K562 (cell line): ENCODE measurements around the gene CEBPA. TPM values are rescaled to one million over a fixed set of nuclear protein-coding genes. Genes with fewer than 3 reads are reported as not detected.

Experiments used
- ATAC-seq: fragments of 200-7000 bp; cut with Tn5 transposase; 3 replicates; pipeline ENCODE4 v1.9.1; 2020; ENCODE audit warnings: moderate library complexity
- BruUV-seq: library from RNA; stranded (reverse); fragments of 400-500 nt; replicated peaks from 2 replicates; lab custom pipeline; 2021; lab: Mats Ljungman, UMichigan
- CTCF ChIA-PET: fragments of 300-600 bp; formaldehyde crosslinking; extraction: SDS; loops from one replicate; lab custom pipeline; 2021; ENCODE audit warnings: low intra/inter-chr PET ratio; lab: Yijun Ruan, JAX
- POLR2A ChIA-PET: fragments of 300-600, 350-650 bp; sonication (Branson Sonifier 250); formaldehyde crosslinking; extraction: SDS; loops from one replicate; lab custom pipeline; 2021; ENCODE audit warnings: antibody characterized with exemption, inconsistent platforms; lab: Yijun Ruan, JAX
- DNase-seq, 4 experiments: peaks; one replicate each; pipeline versions ENCODE4 v3.0.0 to v3.0.0-alpha.2; 2011 to 2018; ENCODE audit warnings: low spot score in 3 of 4, mixed read lengths in 3 of 4; ENCODE audit errors: extremely low read depth in 1 of 4
- FAIRE-seq: peaks from 2 replicates; lab custom pipeline; 2011; peaks lifted over from hg19 to GRCh38; lab: Jason Lieb, UNC
- H2AFZ ChIP-seq: 2 replicates; pipeline ENCODE4 v1.6.0; 2011; ENCODE audit warnings: low read depth, low read length, control low read depth, inconsistent platforms
- H3K27ac ChIP-seq: fragments of 200-600 bp; 3 replicates; pipeline ENCODE4 v1.8.0; 2011; ENCODE audit warnings: low read depth, mild to moderate bottlenecking, control low read depth, inconsistent platforms, low read length, moderate library complexity, mixed read lengths; ENCODE audit errors: extremely low read depth
- H3K27me3 ChIP-seq, 2 experiments: fragments of 300-600 bp in 1 of 2; 2 replicates in 1 of 2; 3 replicates in 1 of 2; pipeline versions ENCODE4 v1.6.0 to v1.8.0; 2011; ENCODE audit warnings: inconsistent platforms in 2 of 2, low read length in 2 of 2, mild to moderate bottlenecking in 1 of 2, mixed read lengths in 1 of 2, moderate library complexity in 1 of 2; ENCODE audit not compliant: control insufficient read depth in 2 of 2, insufficient read depth in 2 of 2
- H3K36me3 ChIP-seq: fragments of 300-600 bp; 3 replicates; pipeline ENCODE4 v1.8.0; 2011; ENCODE audit warnings: mild to moderate bottlenecking, low read length, inconsistent platforms; ENCODE audit not compliant: control insufficient read depth, insufficient read depth
- H3K4me1 ChIP-seq, 2 experiments: fragments of 200-600 bp in 1 of 2; replicated peaks in 1 of 2; 2 replicates in 1 of 2; 3 replicates in 1 of 2; pipeline versions ENCODE4 v1.5.1 to v1.8.0; 2011; ENCODE audit warnings: inconsistent platforms in 2 of 2, low read length in 2 of 2, mild to moderate bottlenecking in 1 of 2, mixed read lengths in 1 of 2, moderate library complexity in 1 of 2; ENCODE audit not compliant: control insufficient read depth in 2 of 2, insufficient read depth in 2 of 2
- H3K4me2 ChIP-seq: 2 replicates; pipeline ENCODE4 v1.6.1; 2011; ENCODE audit warnings: low read length, control low read depth, inconsistent platforms, mixed read lengths; ENCODE audit not compliant: insufficient read depth
- H3K4me3 ChIP-seq: fragments of 200-600 bp; sonication (generic), shearing (Covaris generic); 2 replicates; pipeline ENCODE4 v1.5.1; 2016; ENCODE audit warnings: control low read depth, inconsistent platforms
- H3K79me2 ChIP-seq: fragments of 200-600 bp; 3 replicates; pipeline ENCODE4 v1.8.0; 2011; ENCODE audit warnings: low read length, inconsistent platforms; ENCODE audit not compliant: control insufficient read depth, insufficient read depth
- H3K9ac ChIP-seq, 2 experiments: 2 replicates each; pipeline versions ENCODE4 v1.6.0 to v1.6.1; 2011; ENCODE audit warnings: low read depth in 2 of 2, low read length in 2 of 2, control low read depth in 1 of 2, inconsistent platforms in 1 of 2, mild to moderate bottlenecking in 1 of 2, mixed read lengths in 1 of 2; ENCODE audit not compliant: insufficient read depth in 1 of 2
- H3K9me1 ChIP-seq: one replicate; pipeline ENCODE4 v1.6.0; 2011; ENCODE audit warnings: inconsistent platforms, mild to moderate bottlenecking, low read length, moderate library complexity; ENCODE audit not compliant: control insufficient read depth, insufficient read depth
- H3K9me3 ChIP-seq: replicated peaks from 2 replicates; pipeline ENCODE4 v1.5.1; 2011; ENCODE audit warnings: low read depth, low read length, inconsistent platforms; ENCODE audit not compliant: control insufficient read depth, insufficient read depth
- H4K20me1 ChIP-seq: replicated peaks from 2 replicates; pipeline ENCODE4 v1.6.1; 2011; ENCODE audit warnings: low read length, inconsistent platforms, mixed read lengths; ENCODE audit not compliant: control insufficient read depth, insufficient read depth
- ELF1 ChIP-seq: fragments of 200-800 bp; sonication (Bioruptor generic); IDR thresholded peaks from 2 replicates; pipeline ENCODE4 v1.6.1; 2016; ENCODE audit warnings: missing genetic modification characterization, missing compliant biosample characterization
- GATAD2A ChIP-seq: fragments of 450-650 bp; IDR thresholded peaks from 2 replicates; pipeline ENCODE4 v1.6.1; 2017
- HMG20B ChIP-seq: fragments of 250-450 bp; sonication (Bioruptor Pico); IDR thresholded peaks from 2 replicates; pipeline ENCODE4 v1.5.0; 2021; ENCODE audit warnings: mild to moderate bottlenecking
- IFI16 ChIP-seq: fragments of 250-450 bp; sonication (Bioruptor Pico); IDR thresholded peaks from 2 replicates; pipeline ENCODE4 v2.1.2; 2022; ENCODE audit warnings: mild to moderate bottlenecking, inconsistent platforms
- JUND ChIP-seq, 2 experiments: IDR thresholded peaks; 2 replicates in 1 of 2; 3 replicates in 1 of 2; pipeline ENCODE4 v1.6.1; 2011; ENCODE audit warnings: borderline replicate concordance in 2 of 2, low read depth in 2 of 2, low read length in 2 of 2, improper control_type of control experiment in 1 of 2, missing biosample characterization in 1 of 2, missing genetic modification characterization in 1 of 2, missing genetic modification reagents in 1 of 2
- KLF6 ChIP-seq: fragments of 250-450 bp; sonication (Bioruptor Pico); IDR thresholded peaks from 2 replicates; pipeline ENCODE4 v1.4.0; 2020; ENCODE audit warnings: mild to moderate bottlenecking, moderate library complexity, borderline replicate concordance
- MBD2 ChIP-seq: sonication (generic); IDR thresholded peaks from 2 replicates; pipeline ENCODE4 v1.6.1; 2016; ENCODE audit warnings: low read depth, borderline replicate concordance
- POLR2A ChIP-seq: fragments of 450-650 bp; conservative IDR thresholded peaks from 2 replicates; pipeline ENCODE4 v1.6.1; 2016
- POLR2AphosphoS5 ChIP-seq: IDR thresholded peaks from 2 replicates; pipeline ENCODE4 v1.6.1; 2011; ENCODE audit warnings: mild to moderate bottlenecking, low read depth, low read length, moderate library complexity; ENCODE audit not compliant: control insufficient read depth, insufficient read depth
- RBFOX2 ChIP-seq: fragments of 200-400 bp; formaldehyde crosslinking; IDR thresholded peaks from 2 replicates; pipeline ENCODE4 v1.6.1; 2017; ENCODE audit warnings: low read depth, mild to moderate bottlenecking, low read length, moderate library complexity
- RBM14 ChIP-seq: fragments of 200-400 bp; formaldehyde crosslinking; IDR thresholded peaks from 2 replicates; pipeline ENCODE4 v1.6.1; 2018; ENCODE audit warnings: low read depth, mild to moderate bottlenecking, low read length, moderate library complexity, borderline replicate concordance; ENCODE audit not compliant: insufficient read depth
- TAF1 ChIP-seq: IDR thresholded peaks from 2 replicates; pipeline ENCODE4 v1.6.1; 2011; ENCODE audit warnings: mild to moderate bottlenecking, low read length, moderate library complexity; ENCODE audit not compliant: insufficient read depth, control insufficient read depth, severe bottlenecking; ENCODE audit errors: extremely low read depth
- ZBTB8A ChIP-seq: fragments of 450-650 bp; IDR thresholded peaks from 2 replicates; pipeline ENCODE4 v1.6.1; 2018; ENCODE audit warnings: mild to moderate bottlenecking, moderate library complexity; ENCODE audit not compliant: partially characterized antibody
- ZKSCAN3 ChIP-seq: fragments of 250-450 bp; sonication (Bioruptor Pico); IDR thresholded peaks from 2 replicates; pipeline ENCODE4 v1.4.0; 2020
- ZNF354B ChIP-seq: fragments of 250-450 bp; sonication (Bioruptor Pico); IDR thresholded peaks from 2 replicates; pipeline ENCODE4 v1.4.0; 2020
- ZNF699 ChIP-seq: fragments of 250-450 bp; sonication (Bioruptor Pico); IDR thresholded peaks from 2 replicates; pipeline ENCODE4 v1.8.0; 2021; ENCODE audit warnings: mild to moderate bottlenecking, moderate library complexity; ENCODE audit not compliant: insufficient replicate concordance
- whole genome bisulfite sequencing: fragments of 100-300 bp; shearing (Covaris generic); methylation state at CpG from one replicate; pipeline ENCODE4 v1.1.6; 2016; ENCODE audit warnings: low coverage, mixed read lengths; ENCODE audit not compliant: insufficient coverage; ENCODE audit errors: missing lambda C conversion rate; 5-methylcytosine and 5-hydroxymethylcytosine counted together
- in situ Hi-C: fragments of 300-500 bp; cut with MboI; formaldehyde crosslinking; loops from 4 replicates; pipeline ENCODE4 v1.15.0; 2018; ENCODE audit warnings: inconsistent platforms, mixed read lengths
- intact Hi-C: fragments of 100-400 bp; cut with micrococcal nuclease; formaldehyde crosslinking; loops from 2 replicates; pipeline ENCODE4 v1.14.2; 2022
- polyA plus RNA-seq, 8 experiments: library from polyadenylated mRNA; depleted of rRNA in 4 of 8; stranded (reverse) in 5 of 8; unstranded in 3 of 8; fragments of >200 nt; fragmentation: Nextera tagmentation in 2 of 8; fragmentation: Illumina TruSeq in 1 of 8; extraction: Ambion mirVana in 2 of 8; extraction: Trizol in 1 of 8; gene quantifications; 2 replicates each; pipeline versions ENCODE4 v1.2.1 to v1.2.3, GENCODE V29; 2011 to 2014; ENCODE audit warnings: inconsistent platforms in 1 of 8, missing spikeins in 1 of 8
- total RNA-seq, 7 experiments: library from RNA; depleted of rRNA in 6 of 7; stranded (reverse); fragments of >200 nt in 6 of 7; fragmentation: Illumina TruSeq in 2 of 7; extraction: Trizol in 2 of 7; gene quantifications; 2 replicates each; pipeline versions ENCODE4 v1.2.1 to v1.2.3, GENCODE V29; 2011 to 2021; ENCODE audit warnings: low replicate concordance in 1 of 7
- TF ChIP-seq, protein P1 (sequence below), 2 experiments: fragments of 450-650 bp; IDR thresholded peaks; 2 replicates each; pipeline ENCODE4 v1.6.1; 2018; ENCODE audit warnings: mild to moderate bottlenecking in 2 of 2, low read depth in 1 of 2; ENCODE audit not compliant: partially characterized antibody in 2 of 2
- TF ChIP-seq, protein P2 (sequence below): fragments of 450-650 bp; IDR thresholded peaks from 2 replicates; pipeline ENCODE4 v1.6.1; 2014; ENCODE audit warnings: low read depth, mild to moderate bottlenecking, moderate library complexity, borderline replicate concordance

CEBPA gene
- total and polyA plus RNA-seq, 9 of the 15 experiments (the other 6 are each of a cell fraction or from before 2014, with no cell fraction given), result 0.03 to 0.59 (median 0.15) TPM; not detected in 2

DNA sequence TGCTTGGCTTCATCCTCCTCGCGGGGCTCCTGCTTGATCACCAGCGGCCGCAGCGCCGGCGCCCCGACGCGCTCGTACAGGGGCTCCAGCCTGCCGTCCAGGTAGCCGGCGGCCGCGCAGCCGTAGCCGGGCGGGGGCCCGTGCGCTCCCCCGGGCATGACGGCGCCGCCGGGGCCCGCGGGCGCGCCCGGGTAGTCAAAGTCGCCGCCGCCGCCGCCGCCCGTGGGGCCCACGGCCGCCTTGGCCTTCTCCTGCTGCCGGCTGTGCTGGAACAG, 497 bp downstream of the CEBPA start:
- BruUV-seq, result no TSS peak
- H3K27me3 ChIP-seq, result peaks cover 10 to 63% of the 10 kb centered on the region in 2 experiments; a peak in 3 of 5 replicates
- POLR2A ChIA-PET, result interaction anchor here (0.6 to 1.0 kb wide), 3 partner anchors 75 to 125 kb away, joined by 3 read pairs; no protein-coding TSS in a partner anchor
- no peaks in the 10 kb centered on the region for H3K9me3 ChIP-seq
- FAIRE-seq, result no peak
- peaks cover 18% of the 10 kb centered on the region for H4K20me1 ChIP-seq
- no peak for TF ChIP-seq POLR2AphosphoS5
- no peak for TF ChIP-seq IFI16 (CRISPR knock-in tag)
- TF ChIP-seq, protein P1, sequence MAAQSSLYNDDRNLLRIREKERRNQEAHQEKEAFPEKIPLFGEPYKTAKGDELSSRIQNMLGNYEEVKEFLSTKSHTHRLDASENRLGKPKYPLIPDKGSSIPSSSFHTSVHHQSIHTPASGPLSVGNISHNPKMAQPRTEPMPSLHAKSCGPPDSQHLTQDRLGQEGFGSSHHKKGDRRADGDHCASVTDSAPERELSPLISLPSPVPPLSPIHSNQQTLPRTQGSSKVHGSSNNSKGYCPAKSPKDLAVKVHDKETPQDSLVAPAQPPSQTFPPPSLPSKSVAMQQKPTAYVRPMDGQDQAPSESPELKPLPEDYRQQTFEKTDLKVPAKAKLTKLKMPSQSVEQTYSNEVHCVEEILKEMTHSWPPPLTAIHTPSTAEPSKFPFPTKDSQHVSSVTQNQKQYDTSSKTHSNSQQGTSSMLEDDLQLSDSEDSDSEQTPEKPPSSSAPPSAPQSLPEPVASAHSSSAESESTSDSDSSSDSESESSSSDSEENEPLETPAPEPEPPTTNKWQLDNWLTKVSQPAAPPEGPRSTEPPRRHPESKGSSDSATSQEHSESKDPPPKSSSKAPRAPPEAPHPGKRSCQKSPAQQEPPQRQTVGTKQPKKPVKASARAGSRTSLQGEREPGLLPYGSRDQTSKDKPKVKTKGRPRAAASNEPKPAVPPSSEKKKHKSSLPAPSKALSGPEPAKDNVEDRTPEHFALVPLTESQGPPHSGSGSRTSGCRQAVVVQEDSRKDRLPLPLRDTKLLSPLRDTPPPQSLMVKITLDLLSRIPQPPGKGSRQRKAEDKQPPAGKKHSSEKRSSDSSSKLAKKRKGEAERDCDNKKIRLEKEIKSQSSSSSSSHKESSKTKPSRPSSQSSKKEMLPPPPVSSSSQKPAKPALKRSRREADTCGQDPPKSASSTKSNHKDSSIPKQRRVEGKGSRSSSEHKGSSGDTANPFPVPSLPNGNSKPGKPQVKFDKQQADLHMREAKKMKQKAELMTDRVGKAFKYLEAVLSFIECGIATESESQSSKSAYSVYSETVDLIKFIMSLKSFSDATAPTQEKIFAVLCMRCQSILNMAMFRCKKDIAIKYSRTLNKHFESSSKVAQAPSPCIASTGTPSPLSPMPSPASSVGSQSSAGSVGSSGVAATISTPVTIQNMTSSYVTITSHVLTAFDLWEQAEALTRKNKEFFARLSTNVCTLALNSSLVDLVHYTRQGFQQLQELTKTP (IDR thresholded peaks at IDR 0.05; ENCODE audit: low read depth in 1 of 2, partially characterized antibody in 2 of 2), result no peak
- TF ChIP-seq, protein P2, sequence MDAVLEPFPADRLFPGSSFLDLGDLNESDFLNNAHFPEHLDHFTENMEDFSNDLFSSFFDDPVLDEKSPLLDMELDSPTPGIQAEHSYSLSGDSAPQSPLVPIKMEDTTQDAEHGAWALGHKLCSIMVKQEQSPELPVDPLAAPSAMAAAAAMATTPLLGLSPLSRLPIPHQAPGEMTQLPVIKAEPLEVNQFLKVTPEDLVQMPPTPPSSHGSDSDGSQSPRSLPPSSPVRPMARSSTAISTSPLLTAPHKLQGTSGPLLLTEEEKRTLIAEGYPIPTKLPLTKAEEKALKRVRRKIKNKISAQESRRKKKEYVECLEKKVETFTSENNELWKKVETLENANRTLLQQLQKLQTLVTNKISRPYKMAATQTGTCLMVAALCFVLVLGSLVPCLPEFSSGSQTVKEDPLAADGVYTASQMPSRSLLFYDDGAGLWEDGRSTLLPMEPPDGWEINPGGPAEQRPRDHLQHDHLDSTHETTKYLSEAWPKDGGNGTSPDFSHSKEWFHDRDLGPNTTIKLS, result no peak
- TF ChIP-seq ZKSCAN3 (CRISPR knock-in tag), result no peak
- no peak for TF ChIP-seq HMG20B
- no peak for TF ChIP-seq POLR2A
- no peak for TF ChIP-seq TAF1
- TF ChIP-seq RBM14, result no peak
- TF ChIP-seq RBFOX2, result no peak
- TF ChIP-seq MBD2, result no peak
- TF ChIP-seq ELF1 (tag), result no peak
- no peak for TF ChIP-seq KLF6 (CRISPR knock-in tag)
- no peak for TF ChIP-seq ZNF354B
- TF ChIP-seq JUND (IDR thresholded peaks at IDR 0.05; ENCODE audit: borderline replicate concordance, low read depth, low read length), result no peak
- no peak for TF ChIP-seq JUND (tag; IDR thresholded peaks at IDR 0.05; ENCODE audit: borderline replicate concordance, low read depth, low read length)
- TF ChIP-seq ZNF699 (CRISPR knock-in tag), result no peak
- TF ChIP-seq ZBTB8A, result no peak
- no peak for TF ChIP-seq GATAD2A
- TF ChIP-seq, all 486 proteins: peak for 0
- DNase-seq, result peak in 1 of 4 experiments; percentile 4
- no peak for ATAC-seq
- peak overlapping the region in 1 of 2 experiments; percentile 87; a peak in 2 of 4 replicates for H3K9ac ChIP-seq
- peaks cover 6 to 36% of the 10 kb centered on the region in 2 experiments; a peak in 3 of 5 replicates for H3K4me1 ChIP-seq
- H3K36me3 ChIP-seq, result no peaks in the 10 kb centered on the region
- peak overlapping the region; percentile 52; the same call in 1 of the 2 replicates for H3K4me2 ChIP-seq
- H2AFZ ChIP-seq, result peak overlapping the region; percentile 76; the same call in 1 of the 2 replicates
- CTCF ChIA-PET, result no interaction called here
- intact Hi-C loops (no loop called here), in situ Hi-C loops (no loop called here)
- no peak overlapping the region for H3K27ac ChIP-seq
- no peaks in the 10 kb centered on the region for H3K79me2 ChIP-seq
- H3K9me1 ChIP-seq, result no peaks in the 10 kb centered on the region
- H3K4me3 ChIP-seq, result peak overlapping the region; percentile 43
- 9% methylated on average over 4 of the region's 41 CpGs for WGBS
